Muscle layer of colon (tissue), 2 donors: ENCODE results near the gene PHF12.
"Not testable (repeated sequence)": the region's sequence is repeated elsewhere in the genome, so short reads cannot be mapped to it uniquely, and the experiment has no call there.

Experiments
- H3K27ac ChIP-seq: one replicate; pipeline ENCODE4 v1.7.0; 2013; ENCODE audit warnings: low read depth, mild to moderate bottlenecking, low read length, moderate library complexity
- H3K27me3 ChIP-seq, 2 donors: one replicate each; pipeline ENCODE4 v1.7.0; 2013; ENCODE audit warnings: low read length in 2 of 2, mild to moderate bottlenecking in 2 of 2; ENCODE audit not compliant: insufficient read depth in 2 of 2, control insufficient read depth in 1 of 2
- H3K36me3 ChIP-seq: one replicate; pipeline ENCODE4 v1.7.0; 2013; ENCODE audit warnings: mild to moderate bottlenecking, low read length; ENCODE audit not compliant: insufficient read depth
- H3K4me1 ChIP-seq: one replicate; pipeline ENCODE4 v1.7.0; 2013; ENCODE audit warnings: mild to moderate bottlenecking, low read length; ENCODE audit not compliant: insufficient read depth
- H3K4me3 ChIP-seq, 2 donors: one replicate each; pipeline ENCODE4 v1.7.0; 2013; ENCODE audit warnings: low read length in 2 of 2, low read depth in 1 of 2, mild to moderate bottlenecking in 1 of 2, moderate library complexity in 1 of 2
- H3K9ac ChIP-seq: one replicate; pipeline ENCODE4 v1.7.0; 2013; ENCODE audit warnings: low read length
- H3K9me3 ChIP-seq: one replicate; pipeline ENCODE4 v1.7.0; 2013; ENCODE audit warnings: mild to moderate bottlenecking, low read length
- donor health status: abdominal sarcoma.
- donor health status: Adenocarcinoma of cecum.

Gene PHF12

DNA sequence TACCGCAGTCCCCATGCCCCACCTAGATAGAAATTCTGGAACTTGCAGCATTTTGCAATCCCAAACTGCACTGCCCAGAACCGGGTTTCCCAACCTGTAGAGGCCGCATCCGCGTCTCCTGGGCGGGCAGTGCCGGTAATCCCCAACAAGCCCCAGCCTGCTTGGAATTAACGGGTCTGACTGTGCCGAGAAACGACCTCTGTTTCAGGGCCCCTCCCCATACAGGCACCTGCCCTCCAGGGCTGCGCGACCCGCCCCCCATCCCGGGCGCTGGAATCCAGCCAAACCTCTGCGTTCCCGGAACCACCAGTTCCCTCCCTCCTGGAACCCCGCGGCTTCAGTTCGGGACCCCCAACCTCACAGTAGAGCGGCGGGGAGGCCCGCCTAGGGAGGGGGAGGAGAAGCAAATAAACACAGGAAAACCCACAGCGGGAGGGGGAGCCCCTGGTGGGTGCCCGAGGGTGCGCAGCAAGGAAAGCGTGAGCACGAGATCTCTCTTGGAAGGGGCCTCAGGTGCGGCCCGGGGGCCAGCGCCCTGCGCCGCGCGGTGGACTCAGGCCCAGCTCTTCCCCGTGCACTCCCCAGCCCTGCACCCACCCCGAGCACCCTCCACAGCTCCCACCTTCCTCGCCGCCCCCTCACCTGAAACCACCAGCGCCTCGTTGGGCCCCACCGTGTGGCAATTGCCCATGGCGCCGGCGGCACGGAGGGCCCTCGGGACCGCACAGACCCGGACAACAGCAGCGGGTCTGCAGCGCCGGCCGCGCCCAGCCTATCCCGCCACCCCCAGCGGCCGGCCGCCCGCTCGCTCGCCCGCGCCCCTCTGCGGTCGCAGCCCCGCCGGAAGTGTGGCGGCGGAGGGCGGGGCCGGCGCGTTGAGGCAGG is 54.2 kb downstream of the PHF12 start, which contains the start of gene FLOT2:
Gene FLOT2, minus strand, starts transcription at position 850 of the 885 bp plus-strand sequence. Its CDS starts 159 bp downstream, at position 691.
- peak within 1 kb of the TSS; percentile 97 for H3K9ac ChIP-seq
- H3K4me1 ChIP-seq = peaks cover 25% of the 10 kb centered on the region
- H3K27me3 ChIP-seq = no peaks in the 10 kb centered on the region
- no peaks in the 10 kb centered on the region for H3K9me3 ChIP-seq
- peak within 1 kb of the TSS; percentile 88 for H3K27ac ChIP-seq
- H3K4me3 ChIP-seq = peak within 1 kb of the TSS; percentile 70 to 86
- H3K36me3 ChIP-seq = no peaks in the 10 kb centered on the region

DNA sequence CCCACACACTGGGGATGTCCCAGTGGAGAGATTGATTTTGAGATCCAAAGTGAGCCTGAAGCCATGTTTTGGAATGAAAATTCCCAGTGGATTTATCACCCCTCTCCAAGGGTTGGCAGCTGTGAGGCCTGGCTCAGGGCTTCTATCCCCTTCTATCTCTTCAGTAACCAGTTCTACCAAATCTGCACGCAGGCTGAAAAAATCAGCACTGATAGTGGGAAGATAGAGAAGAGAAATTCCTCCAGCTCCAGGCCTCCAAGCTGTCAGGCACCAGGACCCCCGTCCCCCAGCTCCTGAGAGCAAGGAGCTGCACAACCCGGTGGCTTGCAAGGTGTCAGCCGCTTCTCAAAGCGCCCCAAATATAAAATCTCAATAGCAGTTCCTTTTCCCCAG is 54.8 kb downstream of the PHF12 start:
- peak overlapping the region; percentile 88 for H3K27ac ChIP-seq
- H3K9me3 ChIP-seq = no peaks in the 10 kb centered on the region
- H3K4me3 ChIP-seq = peak overlapping the region in 1 of 2 donors; percentile 86
- no peaks in the 10 kb centered on the region for H3K27me3 ChIP-seq
- peaks cover 20% of the 10 kb centered on the region for H3K4me1 ChIP-seq
- H3K36me3 ChIP-seq = no peaks in the 10 kb centered on the region
- peak overlapping the region; percentile 74 for H3K9ac ChIP-seq

DNA sequence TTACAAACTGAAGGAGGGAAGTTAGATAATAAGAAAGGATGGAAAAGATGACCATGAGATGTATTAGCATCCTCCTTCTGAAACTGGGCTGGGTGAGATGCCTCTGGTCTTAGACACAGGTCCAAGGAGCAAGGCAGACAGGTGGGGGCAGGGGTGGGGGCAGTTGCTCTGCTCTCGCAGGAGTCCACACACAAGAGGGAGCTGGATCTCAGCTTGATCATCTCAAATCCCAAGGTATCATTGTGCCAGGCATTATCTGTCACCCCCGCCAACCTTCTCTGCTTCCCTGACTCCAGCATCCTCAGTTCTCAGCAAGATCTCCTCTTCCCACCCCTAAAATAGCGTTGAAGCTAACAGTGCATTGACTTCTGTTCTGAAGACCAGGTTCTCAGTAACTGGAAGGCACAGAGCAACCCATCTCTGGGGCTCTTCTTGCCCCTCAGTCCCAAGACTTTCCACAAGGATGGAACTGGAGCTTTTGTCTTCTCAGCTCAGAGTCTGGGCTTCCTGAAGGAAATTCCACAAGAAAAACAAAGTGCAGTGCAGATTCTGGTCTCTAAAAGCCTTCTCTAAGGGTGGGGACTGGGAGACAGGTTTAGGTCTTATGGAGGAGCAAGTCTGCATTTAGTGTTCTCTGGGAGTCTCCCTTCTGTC is 55.4 kb downstream of the PHF12 start:
- Histone ChIP-seq H3K4me1 (peaks cover 20% of the 10 kb centered on the region), H3K4me3 (peak overlapping the region in 1 of 2 donors; percentile 86)

DNA sequence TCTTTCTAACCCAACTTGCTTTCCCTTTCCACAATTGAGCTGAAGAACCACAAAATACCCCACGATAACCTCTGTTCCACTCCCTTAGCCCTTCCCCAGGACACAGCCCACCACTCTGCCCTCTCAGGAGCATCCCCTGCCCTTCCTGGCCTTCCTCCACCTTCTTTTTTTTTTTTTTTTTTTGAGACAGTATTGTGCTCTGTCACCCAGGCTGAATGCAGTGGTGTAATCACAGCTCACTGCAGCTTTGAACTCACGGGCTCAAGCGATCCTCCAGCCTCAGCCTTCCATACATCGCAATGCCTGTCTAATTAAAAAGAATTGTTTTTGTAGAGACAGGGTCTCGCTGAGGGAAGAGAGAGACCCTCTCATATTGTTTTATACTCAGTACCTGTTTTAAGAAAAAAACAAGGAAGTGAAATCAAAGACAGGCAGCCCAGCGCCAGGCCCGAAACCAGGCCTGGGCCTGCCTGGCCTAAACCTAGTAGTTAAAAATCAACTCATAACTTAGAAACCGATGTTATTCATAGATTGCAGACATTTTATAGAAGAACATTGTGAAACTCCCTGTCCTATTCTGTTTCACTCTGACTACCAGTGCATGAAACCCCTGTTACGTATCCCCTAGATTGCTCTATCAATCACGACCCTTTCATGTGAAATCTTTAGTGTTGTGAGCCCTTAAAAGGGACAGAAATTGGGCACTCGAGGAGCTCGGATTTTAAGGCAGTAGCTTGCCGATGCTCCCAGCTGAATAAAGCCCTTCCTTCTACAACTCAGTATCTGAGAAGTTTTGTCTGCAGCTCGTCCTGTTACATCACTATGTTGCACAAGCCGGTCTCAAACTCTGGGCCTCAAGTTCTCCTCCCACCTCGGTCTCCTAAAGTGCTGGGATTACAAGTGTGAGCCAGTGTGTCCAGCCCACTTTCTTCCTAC is 57.8 kb downstream of the PHF12 start:
- not testable (repeated sequence) for H3K4me3 ChIP-seq, H3K9me3 ChIP-seq, H3K27ac ChIP-seq, H3K9ac ChIP-seq, H3K27me3 ChIP-seq, H3K36me3 ChIP-seq
- H3K4me1 ChIP-seq = peaks cover 20% of the 10 kb centered on the region

More for the DNA sequence above, 55.4 kb downstream of the PHF12 start:
- Histone ChIP-seq H3K9ac (no peak overlapping the region), H3K9me3 (no peaks in the 10 kb centered on the region), H3K27me3 (no peaks in the 10 kb centered on the region), H3K36me3 (no peaks in the 10 kb centered on the region), H3K27ac (peak overlapping the region; percentile 38)

DNA sequence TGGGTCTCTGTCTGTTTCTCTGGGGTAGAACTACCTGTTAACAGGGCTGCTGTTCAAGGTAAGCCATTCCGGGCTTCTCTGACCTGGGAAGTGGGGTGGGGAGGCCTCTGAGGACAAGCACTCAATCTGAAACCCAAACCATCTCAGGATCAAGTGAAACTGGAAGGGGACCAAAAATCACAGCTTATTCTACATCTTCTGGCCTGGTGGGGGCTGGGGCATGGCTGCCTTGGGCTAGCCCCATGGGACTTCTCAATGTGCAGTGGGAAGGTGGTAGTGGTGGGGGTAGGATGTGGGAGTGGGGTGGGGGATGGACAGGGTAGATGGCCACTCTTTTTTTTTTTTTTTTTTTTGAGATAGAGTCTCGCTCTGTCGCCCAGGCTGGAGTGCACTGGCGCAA is 59.3 kb downstream of the PHF12 start:
- peaks cover 12% of the 10 kb centered on the region for H3K4me1 ChIP-seq
- H3K9ac ChIP-seq = no peak overlapping the region
- H3K4me3 ChIP-seq = no peak overlapping the region
- no peak overlapping the region for H3K27ac ChIP-seq
- H3K27me3 ChIP-seq = no peaks in the 10 kb centered on the region
- H3K36me3 ChIP-seq = peaks cover 10% of the 10 kb centered on the region
- no peaks in the 10 kb centered on the region for H3K9me3 ChIP-seq

DNA sequence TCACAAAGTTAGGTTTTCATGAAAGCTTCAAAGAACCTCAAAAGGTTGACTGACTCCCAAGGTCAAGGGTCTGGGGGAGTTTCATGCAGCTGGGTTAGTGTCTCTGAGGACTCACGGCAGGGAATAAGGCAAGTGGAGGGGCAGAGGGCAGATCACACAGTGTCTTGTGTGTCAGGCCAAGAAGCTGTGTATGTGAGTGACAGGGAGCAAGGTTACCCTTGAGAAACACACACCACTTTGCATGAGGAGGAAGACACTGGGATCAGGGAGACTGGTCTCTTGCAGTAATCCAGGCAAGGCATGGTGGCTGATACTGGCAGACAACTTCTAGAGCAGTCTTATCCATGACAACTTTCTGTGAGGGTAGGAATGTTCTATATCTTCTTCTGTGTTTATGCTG is 60.1 kb downstream of the PHF12 start:
- H3K36me3 ChIP-seq = peaks cover 10% of the 10 kb centered on the region
- peaks cover 6% of the 10 kb centered on the region for H3K4me1 ChIP-seq
- H3K9me3 ChIP-seq = no peaks in the 10 kb centered on the region
- H3K9ac ChIP-seq = no peak overlapping the region
- no peak overlapping the region for H3K4me3 ChIP-seq
- H3K27me3 ChIP-seq = no peaks in the 10 kb centered on the region
- H3K27ac ChIP-seq = no peak overlapping the region

DNA sequence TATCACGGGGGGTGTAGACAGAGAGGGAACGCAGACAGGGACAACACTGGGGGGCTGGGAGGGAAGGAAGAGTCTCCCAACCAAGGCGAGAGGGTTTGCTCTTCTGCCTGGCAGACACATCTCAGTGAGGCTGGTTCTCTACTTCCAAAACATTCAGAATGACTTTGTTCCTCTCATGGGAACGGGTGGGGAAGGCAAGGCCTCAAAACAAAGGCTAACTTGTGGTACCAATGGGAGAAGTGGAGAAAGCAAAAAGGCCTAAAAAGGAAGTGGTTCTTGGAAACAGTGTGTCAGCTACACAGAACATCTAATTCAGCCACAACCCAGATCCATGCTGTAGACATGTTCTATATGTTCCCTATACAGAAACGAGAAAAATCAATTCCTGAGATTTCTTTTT is 61.3 kb downstream of the PHF12 start:
- H3K4me1 ChIP-seq = no peaks in the 10 kb centered on the region
- H3K36me3 ChIP-seq = peaks cover 18% of the 10 kb centered on the region
- no peak overlapping the region for H3K9ac ChIP-seq
- no peaks in the 10 kb centered on the region for H3K27me3 ChIP-seq
- no peak overlapping the region for H3K4me3 ChIP-seq
- no peak overlapping the region for H3K27ac ChIP-seq
- H3K9me3 ChIP-seq = no peaks in the 10 kb centered on the region

DNA sequence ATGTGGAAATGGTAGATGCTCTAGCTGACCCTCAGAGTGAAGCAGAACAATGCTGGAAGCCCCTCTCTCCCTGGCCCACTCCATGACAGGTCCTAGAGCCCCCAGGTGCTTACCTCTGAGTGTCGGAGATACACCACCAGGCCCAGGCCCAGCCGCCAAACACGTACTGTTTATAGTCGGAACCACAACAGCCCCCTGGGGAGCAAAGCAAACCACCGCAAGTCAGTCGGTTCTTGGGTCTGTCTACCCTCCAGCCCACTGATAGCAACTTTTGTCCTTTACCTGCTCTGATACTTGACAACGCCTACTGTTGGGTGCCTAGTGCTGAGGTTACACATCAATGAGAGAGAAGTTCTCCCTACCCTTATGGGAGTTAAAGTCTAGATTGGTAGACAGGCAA is 62.5 kb downstream of the PHF12 start:
- Histone ChIP-seq H3K27me3 (no peaks in the 10 kb centered on the region), H3K27ac (no peak overlapping the region), H3K36me3 (peaks cover 27% of the 10 kb centered on the region)

DNA sequence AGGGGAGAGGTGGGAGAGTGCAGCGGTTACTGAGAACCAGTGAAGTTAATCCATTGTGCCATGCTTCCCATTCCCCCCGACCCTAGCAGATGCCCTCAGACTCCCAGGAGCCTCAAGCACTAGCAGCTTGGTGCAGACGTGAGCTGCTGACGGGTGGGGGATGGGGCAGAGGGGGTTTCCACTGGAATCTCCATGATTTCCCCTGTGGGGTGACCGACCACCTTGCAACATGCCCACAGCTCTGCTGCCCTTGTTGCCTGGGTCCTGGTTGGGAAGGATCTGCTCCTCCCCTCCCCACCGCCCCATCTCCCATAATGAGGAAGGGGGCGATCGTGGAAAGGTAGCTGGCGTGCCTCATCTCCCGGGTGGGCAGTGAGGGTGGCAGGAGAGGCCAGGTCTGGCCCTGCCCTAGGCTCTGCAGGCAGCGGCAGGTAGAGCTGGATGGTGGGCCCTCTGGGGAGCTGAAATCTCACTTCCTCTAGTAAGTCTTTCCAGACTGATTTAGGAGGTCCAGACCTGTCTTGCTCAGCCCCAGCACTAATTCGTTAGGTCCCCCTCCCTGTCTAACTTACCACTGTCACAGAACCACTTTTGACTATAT is 63.3 kb downstream of the PHF12 start:
- Histone ChIP-seq H3K4me3 (no peak overlapping the region), H3K27ac (no peak overlapping the region), H3K4me1 (no peaks in the 10 kb centered on the region), H3K27me3 (no peaks in the 10 kb centered on the region), H3K36me3 (peaks cover 32% of the 10 kb centered on the region), H3K9me3 (no peaks in the 10 kb centered on the region), H3K9ac (no peak overlapping the region)

More for the DNA sequence above, 62.5 kb downstream of the PHF12 start:
- Histone ChIP-seq H3K4me1 (no peaks in the 10 kb centered on the region), H3K9ac (no peak overlapping the region), H3K4me3 (no peak overlapping the region), H3K9me3 (no peaks in the 10 kb centered on the region)

DNA sequence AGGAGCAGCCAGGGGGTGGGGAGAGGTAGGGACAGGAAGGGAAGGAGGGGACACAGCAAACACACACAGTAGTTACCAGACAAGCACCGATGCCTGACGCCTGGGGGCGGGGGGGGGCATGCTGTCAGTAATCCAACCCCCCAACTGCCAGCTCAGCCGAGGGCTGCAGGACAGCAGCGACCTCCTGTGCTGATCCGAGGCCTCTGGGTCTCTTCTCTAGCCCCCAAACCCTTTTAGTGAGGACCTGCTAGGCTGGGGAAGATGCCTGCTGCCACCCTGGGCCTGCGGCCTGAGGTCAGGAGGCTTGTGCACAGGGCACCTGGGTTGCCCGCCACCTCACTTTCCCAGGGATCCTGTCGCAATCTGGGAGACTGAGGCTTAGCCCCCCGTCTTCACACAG is 65.4 kb downstream of the PHF12 start:
- Histone ChIP-seq H3K4me1 (no peaks in the 10 kb centered on the region), H3K36me3 (peaks cover 52% of the 10 kb centered on the region), H3K4me3 (no peak overlapping the region), H3K9me3 (no peaks in the 10 kb centered on the region), H3K27ac (no peak overlapping the region), H3K27me3 (no peaks in the 10 kb centered on the region), H3K9ac (no peak overlapping the region)
